GM18951 (cell line): ENCODE results near the gene BCAS3.

Experiments
- POLR2A ChIP-seq: IDR thresholded peaks from 4 replicates; pipeline ENCODE4 v1.6.1; 2011; ENCODE audit warnings: mild to moderate bottlenecking; ENCODE audit not compliant: insufficient read length, insufficient read depth; ENCODE audit errors: extremely low read depth
- in situ Hi-C: fragments of 300-500 bp; cut with MboI; formaldehyde crosslinking; loops from one replicate; pipeline ENCODE4 v1.12.0; 2022; ENCODE audit warnings: low sequenced_read_pairs, mixed read lengths, inconsistent platforms; ENCODE audit not compliant: unreplicated experiment

The BCAS3 gene

GRCh38 chr17:60679287-60679686 is 1.6 kb downstream of the BCAS3 start:
- in situ Hi-C loops: no loop called here
- no peak for TF ChIP-seq POLR2A

- no peak for TF ChIP-seq POLR2A
- in situ Hi-C loops: no loop called here
These were observed 3.1 kb downstream of the BCAS3 start for GRCh38 chr17:60680754-60681153.

GRCh38 chr17:60685437-60685836 is 7.8 kb downstream of the BCAS3 start:
- in situ Hi-C loops: no loop called here
- no peak for TF ChIP-seq POLR2A

GRCh38 chr17:60695960-60696359 is 18.3 kb downstream of the BCAS3 start:
- in situ Hi-C loops: no loop called here
- no peak for TF ChIP-seq POLR2A

GRCh38 chr17:60699090-60699489 is 21.4 kb downstream of the BCAS3 start:
- in situ Hi-C loops: no loop called here
- no peak for TF ChIP-seq POLR2A

- in situ Hi-C loops: no loop called here
These were observed 26.5 kb downstream of the BCAS3 start for GRCh38 chr17:60704170-60704569.

GRCh38 chr17:60712675-60713074 is 35.0 kb downstream of the BCAS3 start:
- in situ Hi-C loops: no loop called here
- TF ChIP-seq POLR2A: no peak

More at GRCh38 chr17:60704170-60704569, 26.5 kb downstream of the BCAS3 start:
- TF ChIP-seq POLR2A: no peak

- no peak for TF ChIP-seq POLR2A
- in situ Hi-C loops: no loop called here
These were observed 36.0 kb downstream of the BCAS3 start for GRCh38 chr17:60713608-60714007.

- no peak for TF ChIP-seq POLR2A
- in situ Hi-C loops: no loop called here
These were observed 39.1 kb downstream of the BCAS3 start for GRCh38 chr17:60716766-60717165.

GRCh38 chr17:60717814-60718213 is 40.2 kb downstream of the BCAS3 start:
- no peak for TF ChIP-seq POLR2A
- in situ Hi-C loops: no loop called here

- in situ Hi-C loops: no loop called here
- no peak for TF ChIP-seq POLR2A
These were observed 43.3 kb downstream of the BCAS3 start for GRCh38 chr17:60720763-60721531.

- in situ Hi-C loops: loop anchor here (25.0 kb wide), 1 partner anchor 663 kb away; the partner anchor contains the start of gene TBX2
- TF ChIP-seq POLR2A: no peak
These were observed 47.0 kb downstream of the BCAS3 start for GRCh38 chr17:60724647-60725046.

GRCh38 chr17:60729854-60730253 is 52.2 kb downstream of the BCAS3 start:
- in situ Hi-C loops: loop anchor here (25.0 kb wide), 1 partner anchor 657 kb away; the partner anchor contains the start of gene TBX2
- no peak for TF ChIP-seq POLR2A

GRCh38 chr17:60730273-60730672 is 52.6 kb downstream of the BCAS3 start:
- no peak for TF ChIP-seq POLR2A

More at GRCh38 chr17:60730273-60730672, 52.6 kb downstream of the BCAS3 start:
- in situ Hi-C loops: loop anchor here (25.0 kb wide), 1 partner anchor 657 kb away; the partner anchor contains the start of gene TBX2
